ENCODE measurements around the gene C2CD5. TPM values are rescaled to one million over a fixed set of nuclear protein-coding genes. Genes with fewer than 3 reads are reported as not detected.

Gene C2CD5
- 19.7 and 25.7 TPM in 2 replicates for total RNA-seq

GRCh38 chr12:22544038-22544979 is at the start of gene C2CD5:
TSS of gene C2CD5 (minus strand) at chr12:22544542. CDS start at chr12:22544150, 392 bp downstream.

Other genes starting within 250 kb of the C2CD5 start
- under 0.01 and 0.28 TPM in 2 replicates for gene ST8SIA1, start 209.8 kb downstream of the C2CD5 start, total RNA-seq
- gene ETNK1, start 80.6 kb upstream of the C2CD5 start, total RNA-seq = 19.2 and 32.0 TPM in 2 replicates

Data from regular cardiac myocyte (primary cell).